Body of pancreas (tissue), 4 donors: ENCODE results near the gene RCAN2.

ENCODE experiments used
- CTCF ChIP-seq, 7 experiments: fragments of 450-650 bp in 4 of 7; fragments of 200-600 bp in 3 of 7; sonication (generic) in 3 of 7; IDR thresholded peaks; one replicate each; pipeline ENCODE4 v1.5.1; 2016 to 2019; ENCODE audit warnings: antibody characterized with exemption in 7 of 7
- POLR2A ChIP-seq, 3 donors: fragments of 450-650 bp; IDR thresholded peaks; one replicate each; pipeline ENCODE4 v1.6.1; 2016; ENCODE audit warnings: antibody characterized with exemption in 3 of 3, mild to moderate bottlenecking in 2 of 3

DNA sequence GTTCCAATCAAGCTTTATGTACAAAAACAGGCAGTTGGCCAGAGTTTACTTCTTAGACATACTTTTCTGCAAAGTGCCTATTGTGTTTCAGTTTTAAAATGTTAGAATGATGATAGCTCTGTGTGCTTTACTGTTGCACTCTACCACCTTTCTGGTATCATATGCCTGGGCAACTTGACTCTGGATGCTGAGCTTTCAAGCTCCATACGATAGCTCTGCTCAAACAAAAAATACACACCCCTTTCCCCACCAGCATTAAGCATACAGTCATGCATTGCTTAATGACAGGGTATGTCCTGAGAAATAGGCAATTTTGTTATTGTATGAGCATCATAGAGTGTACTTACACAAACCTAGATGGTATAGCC is 123.1 kb downstream of the RCAN2 start:
- TF ChIP-seq POLR2A (IDR thresholded peaks at IDR 0.05) (no peak), CTCF (IDR thresholded peaks at IDR 0.05) (no peak)
